ENCODE measurements around the gene MT1H.

DNA sequence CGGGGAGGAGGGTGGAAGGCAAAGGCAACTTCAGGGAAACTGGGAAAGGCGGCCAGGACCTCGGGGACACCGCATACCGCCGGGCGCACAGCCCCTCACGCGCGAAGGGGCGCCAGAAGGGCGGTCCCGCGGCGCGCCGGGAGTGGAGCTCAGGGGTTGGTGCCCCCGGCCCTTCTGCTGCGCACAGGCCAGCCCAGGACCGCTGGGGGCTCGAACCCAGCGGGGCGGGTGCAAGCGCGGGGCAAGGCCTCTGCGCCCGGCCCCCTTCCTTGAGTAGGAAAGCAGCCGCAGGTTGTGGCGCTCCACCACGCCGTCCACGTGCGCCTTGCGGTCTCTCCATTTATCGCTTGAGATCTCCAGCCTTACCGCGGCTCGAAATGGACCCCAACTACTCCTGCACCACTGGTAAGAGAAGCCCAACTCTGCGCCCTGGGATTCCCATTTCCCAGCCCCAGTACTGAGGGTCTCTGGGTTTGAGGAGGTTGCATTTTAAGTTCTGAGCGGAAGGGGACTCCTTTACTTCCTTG is 34.1 kb upstream of the MT1H start:
- TF ChIP-seq, protein P1, sequence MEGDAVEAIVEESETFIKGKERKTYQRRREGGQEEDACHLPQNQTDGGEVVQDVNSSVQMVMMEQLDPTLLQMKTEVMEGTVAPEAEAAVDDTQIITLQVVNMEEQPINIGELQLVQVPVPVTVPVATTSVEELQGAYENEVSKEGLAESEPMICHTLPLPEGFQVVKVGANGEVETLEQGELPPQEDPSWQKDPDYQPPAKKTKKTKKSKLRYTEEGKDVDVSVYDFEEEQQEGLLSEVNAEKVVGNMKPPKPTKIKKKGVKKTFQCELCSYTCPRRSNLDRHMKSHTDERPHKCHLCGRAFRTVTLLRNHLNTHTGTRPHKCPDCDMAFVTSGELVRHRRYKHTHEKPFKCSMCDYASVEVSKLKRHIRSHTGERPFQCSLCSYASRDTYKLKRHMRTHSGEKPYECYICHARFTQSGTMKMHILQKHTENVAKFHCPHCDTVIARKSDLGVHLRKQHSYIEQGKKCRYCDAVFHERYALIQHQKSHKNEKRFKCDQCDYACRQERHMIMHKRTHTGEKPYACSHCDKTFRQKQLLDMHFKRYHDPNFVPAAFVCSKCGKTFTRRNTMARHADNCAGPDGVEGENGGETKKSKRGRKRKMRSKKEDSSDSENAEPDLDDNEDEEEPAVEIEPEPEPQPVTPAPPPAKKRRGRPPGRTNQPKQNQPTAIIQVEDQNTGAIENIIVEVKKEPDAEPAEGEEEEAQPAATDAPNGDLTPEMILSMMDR (IDR thresholded peaks at IDR 0.05) = no peak
- no peak for TF ChIP-seq POLR2A (IDR thresholded peaks at IDR 0.05)

Data from esophagus squamous epithelium (tissue), 4 donors.